Breast epithelium (tissue), 3 donors: ENCODE results near the gene CFAP43.

Source experiments
- CTCF ChIP-seq, 3 donors: fragments of 450-650 bp; IDR thresholded peaks; one replicate each; pipeline ENCODE4 v1.5.1; 2016 to 2017; ENCODE audit warnings: antibody characterized with exemption in 3 of 3, mild to moderate bottlenecking in 3 of 3, moderate library complexity in 3 of 3
- POLR2AphosphoS5 ChIP-seq, 3 donors: sonication (generic); formaldehyde crosslinking; IDR thresholded peaks; one replicate each; pipeline ENCODE4 v1.6.1; 2017; ENCODE audit warnings: antibody characterized with exemption in 3 of 3

GRCh38 chr10:104247513-104248146 is 15.5 kb upstream of the CFAP43 start:
- no peak for TF ChIP-seq CTCF (IDR thresholded peaks at IDR 0.05)
- TF ChIP-seq POLR2AphosphoS5 (IDR thresholded peaks at IDR 0.05): no peak
